ENCODE measurements around the gene OSGEP. TPM values are rescaled to one million over a fixed set of nuclear protein-coding genes. Genes with fewer than 3 reads are reported as not detected.
"Not testable (repeated sequence)": the region's sequence is repeated elsewhere in the genome, so short reads cannot be mapped to it uniquely, and the experiment has no call there.

The OSGEP gene
- total RNA-seq, 2 experiments from 2014 or later, result 76.6 to 86.6 TPM

GRCh38 chr14:20456971-20457370 is 2.4 kb upstream of the OSGEP start:
- ChIA-PET POLR2A (interaction anchor here (0.6 to 4.4 kb wide), 5 partner anchors 11 to 813 kb away, joined by 4 to 27 read pairs (median 8); partner anchors contain the start of gene PNP), CTCF (ENCODE audit: unreplicated experiment) (no interaction called here)
- H3K9me3 ChIP-seq (ENCODE audit: low read length), result no peaks in the 10 kb centered on the region
- H3K27ac ChIP-seq (ENCODE audit: low read depth, low read length, poor library complexity, severe bottlenecking), result no peak overlapping the region
- peaks cover 62% of the 10 kb centered on the region for H3K36me3 ChIP-seq (ENCODE audit: insufficient read depth, low read length)
- peaks cover 14% of the 10 kb centered on the region; the same call in 1 of the 2 replicates for H4K20me1 ChIP-seq (ENCODE audit: insufficient read depth, low read length)
- H2AFZ ChIP-seq (ENCODE audit: low read length), result no peak overlapping the region
- no peak for DNase-seq (ENCODE audit: low spot score)
- H3K79me2 ChIP-seq (ENCODE audit: insufficient read depth, low read depth, low read length), result peaks cover 76% of the 10 kb centered on the region
- H3K9me2 ChIP-seq (ENCODE audit: insufficient read depth, low read length), result no peaks in the 10 kb centered on the region
- H3K4me3 ChIP-seq (ENCODE audit: low read depth, low read length, poor library complexity, severe bottlenecking), result peak overlapping the region; percentile 99
- TF ChIP-seq EZH2phosphoT487 (IDR thresholded peaks at IDR 0.05; ENCODE audit: borderline replicate concordance, low read depth, low read length) (no peak), CTCF (conservative IDR thresholded peaks at IDR 0.05; ENCODE audit: low read length) (no peak)
- H3K4me1 ChIP-seq (ENCODE audit: insufficient read depth, low read length, poor library complexity, severe bottlenecking), result peaks cover 52% of the 10 kb centered on the region
- peak overlapping the region; percentile 88 for H3K4me2 ChIP-seq (ENCODE audit: low read length)
- no TSS peak for BruUV-seq (replicated peaks)
- intact Hi-C loops (cut with micrococcal nuclease; ENCODE audit: unreplicated experiment), result no loop called here

GRCh38 chr14:20455355-20456300 is 1.0 kb upstream of the OSGEP start:
- Histone ChIP-seq H3K4me1 (ENCODE audit: insufficient read depth, low read length, poor library complexity, severe bottlenecking) (peaks cover 50% of the 10 kb centered on the region), H3K9me3 (ENCODE audit: low read length) (no peaks in the 10 kb centered on the region), H4K20me1 (ENCODE audit: insufficient read depth, low read length) (peaks cover 11% of the 10 kb centered on the region; the same call in 1 of the 2 replicates), H3K79me2 (ENCODE audit: insufficient read depth, low read depth, low read length) (peaks cover 71% of the 10 kb centered on the region), H3K9me2 (ENCODE audit: insufficient read depth, low read length) (no peaks in the 10 kb centered on the region), H3K36me3 (ENCODE audit: insufficient read depth, low read length) (peaks cover 73% of the 10 kb centered on the region), H3K4me2 (ENCODE audit: low read length) (peak overlapping the region; percentile 88), H3K4me3 (ENCODE audit: low read depth, low read length, poor library complexity, severe bottlenecking) (peak overlapping the region; percentile 99), H3K27ac (ENCODE audit: low read depth, low read length, poor library complexity, severe bottlenecking) (peak overlapping the region; percentile 78), H2AFZ (ENCODE audit: low read length) (peak overlapping the region; percentile 3; the same call in 1 of the 2 replicates)
- intact Hi-C loops (cut with micrococcal nuclease; ENCODE audit: unreplicated experiment), result loop anchor here (1.0 kb wide), 1 partner anchor 40 kb away; no protein-coding TSS in a partner anchor
- no peak for TF ChIP-seq CTCF (conservative IDR thresholded peaks at IDR 0.05; ENCODE audit: low read length)
- CTCF ChIA-PET (ENCODE audit: unreplicated experiment), result interaction anchor here (0.7 to 1.7 kb wide), 4 partner anchors 26 to 128 kb away, joined by 3 to 7 read pairs (median 3); no protein-coding TSS in a partner anchor
- BruUV-seq (replicated peaks), result TSS peak; percentile 88
- POLR2A ChIA-PET, result interaction anchor here (0.6 to 4.4 kb wide), 17 partner anchors 10 to 158 kb away, joined by 3 to 27 read pairs (median 6); partner anchors contain the start of genes PARP2, PNP and TEP1
- peak; percentile 27 for DNase-seq (ENCODE audit: low spot score)

- H3K79me2 ChIP-seq (ENCODE audit: insufficient read depth, low read depth, low read length), result peaks cover 51% of the 10 kb centered on the region
- intact Hi-C loops (cut with micrococcal nuclease; ENCODE audit: unreplicated experiment); H3K9me3 ChIP-seq (ENCODE audit: low read length); H3K27ac ChIP-seq (ENCODE audit: low read depth, low read length, poor library complexity, severe bottlenecking); DNase-seq (ENCODE audit: low spot score); H3K9me2 ChIP-seq (ENCODE audit: insufficient read depth, low read length); CTCF ChIA-PET (ENCODE audit: unreplicated experiment); H2AFZ ChIP-seq (ENCODE audit: low read length); BruUV-seq (replicated peaks); H4K20me1 ChIP-seq (ENCODE audit: insufficient read depth, low read length); H3K4me3 ChIP-seq (ENCODE audit: low read depth, low read length, poor library complexity, severe bottlenecking): not testable (repeated sequence)
- H3K4me1 ChIP-seq (ENCODE audit: insufficient read depth, low read length, poor library complexity, severe bottlenecking), result peaks cover 28% of the 10 kb centered on the region
- POLR2A ChIA-PET, result interaction anchor here (0.7 to 4.4 kb wide), 9 partner anchors 9 to 109 kb away, joined by 3 to 27 read pairs (median 4); partner anchors contain the start of genes PARP2, PIP4P1 and PNP
- peak overlapping the region; percentile 90; the same call in 1 of the 2 replicates for H3K4me2 ChIP-seq (ENCODE audit: low read length)
- peaks cover 76% of the 10 kb centered on the region for H3K36me3 ChIP-seq (ENCODE audit: insufficient read depth, low read length)
These were observed 1.8 kb downstream of the OSGEP start for GRCh38 chr14:20452831-20453230.
